HEK293 (cell line): ENCODE results near the gene ASGR2.

Experiments
- CTCF ChIA-PET: fragments of 350-600 bp; formaldehyde crosslinking; extraction: SDS; loops from one replicate; lab custom pipeline; 2021; ENCODE audit warnings: antibody characterized with exemption; lab: Yijun Ruan, JAX
- POLR2A ChIA-PET: fragments of 300-600 bp; formaldehyde crosslinking; extraction: SDS; loops from one replicate; lab custom pipeline; 2020; ENCODE audit warnings: antibody characterized with exemption, inconsistent platforms; lab: Yijun Ruan, JAX
- H3K27ac ChIP-seq: fragments of 200-500 bp; sonication (Bioruptor generic); 2 replicates; pipeline ENCODE4 v1.5.1; 2014; ENCODE audit warnings: low read depth, low read length, control low read depth, inconsistent platforms; ENCODE audit errors: extremely low read depth
- H3K36me3 ChIP-seq, 2 experiments: fragments of 200-500 bp in 1 of 2; sonication (Bioruptor generic) in 1 of 2; 1 replicate in 1 of 2; 2 replicates in 1 of 2; pipeline ENCODE4 v1.5.1; 2014 to 2017; ENCODE audit warnings: inconsistent platforms in 2 of 2, low read length in 2 of 2; ENCODE audit not compliant: control insufficient read depth in 2 of 2, insufficient read depth in 1 of 2
- H3K4me1 ChIP-seq: fragments of 200-500 bp; sonication (Bioruptor generic); 2 replicates; pipeline ENCODE4 v1.5.1; 2014; ENCODE audit warnings: mild to moderate bottlenecking, low read length, inconsistent platforms; ENCODE audit not compliant: control insufficient read depth, insufficient read depth
- H3K4me3 ChIP-seq: 2 replicates; pipeline ENCODE4 v1.5.1; 2011; ENCODE audit warnings: low read depth, mild to moderate bottlenecking, control low read depth, low read length, moderate library complexity
- H3K9me3 ChIP-seq: fragments of 200-500 bp; sonication (Bioruptor generic); 2 replicates; pipeline ENCODE4 v1.5.1; 2014; ENCODE audit warnings: low read depth, low read length, inconsistent platforms; ENCODE audit not compliant: control insufficient read depth, insufficient read depth
- EGR2 ChIP-seq: fragments of 450-650 bp; formaldehyde crosslinking; IDR thresholded peaks from 2 replicates; pipeline ENCODE4 v1.5.1; 2016; ENCODE audit warnings: low read depth, missing biosample characterization, missing genetic modification characterization
- HIC1 ChIP-seq: fragments of 450-650 bp; formaldehyde crosslinking; IDR thresholded peaks from 2 replicates; pipeline ENCODE4 v1.5.1; 2016; ENCODE audit warnings: missing biosample characterization, missing genetic modification characterization
- KLF16 ChIP-seq: fragments of 450-650 bp; formaldehyde crosslinking; IDR thresholded peaks from 2 replicates; pipeline ENCODE4 v1.5.1; 2017; ENCODE audit warnings: missing biosample characterization, missing genetic modification characterization
- OVOL3 ChIP-seq: fragments of 450-650 bp; formaldehyde crosslinking; IDR thresholded peaks from 2 replicates; pipeline ENCODE4 v1.5.1; 2016; ENCODE audit warnings: missing biosample characterization, missing genetic modification characterization
- PRDM1 ChIP-seq: fragments of 450-650 bp; formaldehyde crosslinking; IDR thresholded peaks from 2 replicates; pipeline ENCODE4; 2016; ENCODE audit warnings: missing biosample characterization, missing genetic modification characterization
- ZBTB1 ChIP-seq: fragments of 450-650 bp; formaldehyde crosslinking; IDR thresholded peaks from 2 replicates; pipeline ENCODE4 v1.5.1; 2016; ENCODE audit warnings: missing biosample characterization, missing genetic modification characterization
- ZBTB10 ChIP-seq: fragments of 450-650 bp; formaldehyde crosslinking; IDR thresholded peaks from 2 replicates; pipeline ENCODE4 v1.5.1; 2016; ENCODE audit warnings: missing biosample characterization, missing genetic modification characterization
- ZBTB6 ChIP-seq: fragments of 450-650 bp; formaldehyde crosslinking; IDR thresholded peaks from 2 replicates; pipeline ENCODE4 v1.5.1; 2017; ENCODE audit warnings: missing biosample characterization, missing genetic modification characterization
- ZBTB7A ChIP-seq: fragments of 450-650 bp; formaldehyde crosslinking; IDR thresholded peaks from 2 replicates; pipeline ENCODE4 v1.5.1; 2016; ENCODE audit warnings: low read depth, missing biosample characterization, missing genetic modification characterization
- ZFHX2 ChIP-seq: fragments of 450-650 bp; formaldehyde crosslinking; conservative IDR thresholded peaks from 2 replicates; pipeline ENCODE4 v1.5.1; 2016; ENCODE audit warnings: missing biosample characterization, missing genetic modification characterization
- ZNF10 ChIP-seq: fragments of 450-650 bp; formaldehyde crosslinking; IDR thresholded peaks from 2 replicates; pipeline ENCODE4 v1.5.1; 2017; ENCODE audit warnings: missing biosample characterization, missing genetic modification characterization
- ZNF132 ChIP-seq: fragments of 450-650 bp; formaldehyde crosslinking; IDR thresholded peaks from 2 replicates; pipeline ENCODE4 v1.5.1; 2017; ENCODE audit warnings: missing biosample characterization, missing genetic modification characterization, borderline replicate concordance
- ZNF148 ChIP-seq: fragments of 450-650 bp; formaldehyde crosslinking; IDR thresholded peaks from 2 replicates; pipeline ENCODE4 v1.5.0; 2017; ENCODE audit warnings: missing biosample characterization, missing genetic modification characterization, borderline replicate concordance
- ZNF155 ChIP-seq: fragments of 450-650 bp; formaldehyde crosslinking; IDR thresholded peaks from 2 replicates; pipeline ENCODE4 v1.5.1; 2016; ENCODE audit warnings: missing biosample characterization, missing genetic modification characterization
- ZNF169 ChIP-seq: fragments of 450-650 bp; formaldehyde crosslinking; IDR thresholded peaks from 2 replicates; pipeline ENCODE4 v1.5.1; 2016; ENCODE audit warnings: missing biosample characterization, missing genetic modification characterization
- ZNF214 ChIP-seq: fragments of 450-650 bp; formaldehyde crosslinking; IDR thresholded peaks from 2 replicates; pipeline ENCODE4 v1.5.1; 2017; ENCODE audit warnings: missing biosample characterization, mild to moderate bottlenecking, missing genetic modification characterization, borderline replicate concordance
- ZNF580 ChIP-seq: fragments of 450-650 bp; formaldehyde crosslinking; IDR thresholded peaks from 2 replicates; pipeline ENCODE4 v1.5.1; 2016; ENCODE audit warnings: missing biosample characterization, missing genetic modification characterization
- ZNF610 ChIP-seq: fragments of 450-650 bp; formaldehyde crosslinking; IDR thresholded peaks from 2 replicates; pipeline ENCODE4 v1.5.1; 2016; ENCODE audit warnings: missing biosample characterization, missing genetic modification characterization, borderline replicate concordance
- ZNF777 ChIP-seq: fragments of 450-650 bp; formaldehyde crosslinking; IDR thresholded peaks from 2 replicates; pipeline ENCODE4 v1.5.1; 2017; ENCODE audit warnings: missing biosample characterization, missing genetic modification characterization, borderline replicate concordance
- ZNF837 ChIP-seq: fragments of 450-650 bp; formaldehyde crosslinking; IDR thresholded peaks from 2 replicates; pipeline ENCODE4 v1.5.1; 2016; ENCODE audit warnings: missing biosample characterization, missing genetic modification characterization
- ZSCAN4 ChIP-seq: fragments of 450-650 bp; formaldehyde crosslinking; IDR thresholded peaks from 2 replicates; pipeline ENCODE4 v1.5.1; 2017; ENCODE audit warnings: missing biosample characterization, missing genetic modification characterization

The ASGR2 gene

GRCh38 chr17:7156342-7156940 lies 41.8 kb upstream of the ASGR2 start:
- TF ChIP-seq ZNF148 (tag by site-specific recombination) (no peak), PRDM1 (0 out of 2 replicates have a peak, but pooled peaks have one; percentile 5), ZNF132 (tag by site-specific recombination) (no peak), OVOL3 (tag by site-specific recombination) (no peak), HIC1 (tag by site-specific recombination) (no peak), ZBTB1 (no peak), ZBTB6 (no peak), ZNF169 (tag by site-specific recombination) (no peak), ZNF610 (tag by site-specific recombination) (no peak), ZNF10 (no peak), EGR2 (tag by site-specific recombination) (peak; percentile 48; the same call in 1 of the 2 replicates), ZNF777 (tag by site-specific recombination) (no peak), ZNF155 (no peak), ZNF580 (no peak), ZBTB7A (tag by site-specific recombination) (no peak), ZNF837 (tag by site-specific recombination) (no peak), KLF16 (tag by site-specific recombination) (no peak), ZFHX2 (peak; percentile 65), ZNF214 (no peak), ZSCAN4 (tag by site-specific recombination) (no peak), ZBTB10 (tag by site-specific recombination) (no peak)
- ChIA-PET CTCF (interaction anchor here (1.1 to 1.3 kb wide), 2 partner anchors 21 to 110 kb away, joined by 4 to 5 read pairs; no protein-coding TSS in a partner anchor), POLR2A (interaction anchor here (1.1 kb wide), 1 partner anchor 28 kb away, joined by 3 read pairs; no protein-coding TSS in a partner anchor)
- Histone ChIP-seq H3K4me1 (no peaks in the 10 kb centered on the region), H3K9me3 (no peaks in the 10 kb centered on the region), H3K4me3 (no peak overlapping the region), H3K36me3 (no peaks in the 10 kb centered on the region), H3K27ac (no peak overlapping the region)
